ENCODE measurements around the gene BLCAP. TPM values are rescaled to one million over a fixed set of nuclear protein-coding genes. Genes with fewer than 3 reads are reported as not detected.
"Not testable (repeated sequence)": the region's sequence is repeated elsewhere in the genome, so short reads cannot be mapped to it uniquely, and the experiment has no call there.

BLCAP gene, protein sequence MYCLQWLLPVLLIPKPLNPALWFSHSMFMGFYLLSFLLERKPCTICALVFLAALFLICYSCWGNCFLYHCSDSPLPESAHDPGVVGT
- 51.9 TPM for total RNA-seq

DNA sequence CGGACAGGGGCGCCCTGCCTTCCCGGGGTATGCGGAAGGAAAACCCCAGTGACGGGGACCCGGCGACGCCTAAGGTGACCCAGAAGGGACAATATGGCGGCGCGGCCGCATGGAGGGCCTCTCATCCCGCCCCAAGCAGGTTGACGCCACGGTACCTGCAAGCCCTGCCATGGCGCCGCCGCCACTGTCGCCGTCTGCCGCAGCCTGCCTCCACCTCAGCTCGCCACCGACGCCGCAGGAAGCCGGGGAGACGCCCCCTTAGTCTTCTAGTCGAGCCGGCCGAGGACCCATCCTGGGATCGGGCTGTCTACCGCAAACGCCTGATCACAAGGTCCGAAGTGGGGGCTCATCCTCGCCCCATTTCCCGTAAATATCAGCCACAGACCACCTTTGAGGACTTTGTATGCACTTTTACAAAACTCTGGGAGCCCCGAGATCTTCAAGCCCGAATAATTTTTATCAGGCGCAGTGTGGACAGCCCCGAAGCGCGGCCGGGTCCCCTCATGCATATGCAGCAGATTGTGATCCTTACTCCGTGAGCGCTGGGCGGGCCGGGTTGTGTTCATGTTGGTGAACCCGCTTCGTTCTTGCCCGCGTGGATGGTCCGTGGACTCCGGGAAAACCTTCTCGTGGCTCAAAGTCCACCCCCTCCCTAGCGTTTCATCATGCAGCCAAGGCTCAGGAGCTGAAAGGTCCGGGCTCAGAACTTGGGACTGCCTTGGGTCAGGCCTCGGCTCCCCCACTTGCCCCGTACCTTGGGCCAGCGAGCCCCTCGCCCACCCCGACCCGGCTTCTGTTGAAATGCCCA is at the start of gene BLCAP:
BLCAP (minus strand) TSS at position 239 of the 808 bp plus-strand sequence. CDS start 8,702 bp downstream, outside the sequence.
- DNase-seq: peak; percentile 89

DNA sequence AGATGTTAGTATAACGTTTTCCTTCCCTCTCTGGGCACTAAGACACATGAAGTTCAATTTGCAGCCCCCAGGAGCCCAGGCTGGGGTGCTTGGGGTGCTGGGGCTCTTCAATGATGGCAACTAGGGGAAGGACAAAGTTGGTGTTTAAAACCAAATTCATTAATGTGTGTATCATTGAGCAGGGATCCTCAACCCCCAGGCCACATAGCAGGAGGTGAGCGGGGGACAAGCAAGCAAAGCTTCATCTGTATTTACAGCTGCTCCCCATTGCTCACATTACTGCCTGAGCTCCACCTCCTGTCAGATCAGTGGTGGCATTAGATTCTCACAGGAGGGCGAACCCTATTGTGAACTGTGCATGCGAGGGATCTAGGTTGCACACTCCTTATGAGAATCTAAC is 49.8 kb upstream of the BLCAP start:
- not testable (repeated sequence) for DNase-seq

GRCh38 chr20:37576911-37577310 is 49.2 kb upstream of the BLCAP start:
- DNase-seq: no peak

- no peak for DNase-seq
These were observed 48.2 kb upstream of the BLCAP start for GRCh38 chr20:37575884-37576283.

DNA sequence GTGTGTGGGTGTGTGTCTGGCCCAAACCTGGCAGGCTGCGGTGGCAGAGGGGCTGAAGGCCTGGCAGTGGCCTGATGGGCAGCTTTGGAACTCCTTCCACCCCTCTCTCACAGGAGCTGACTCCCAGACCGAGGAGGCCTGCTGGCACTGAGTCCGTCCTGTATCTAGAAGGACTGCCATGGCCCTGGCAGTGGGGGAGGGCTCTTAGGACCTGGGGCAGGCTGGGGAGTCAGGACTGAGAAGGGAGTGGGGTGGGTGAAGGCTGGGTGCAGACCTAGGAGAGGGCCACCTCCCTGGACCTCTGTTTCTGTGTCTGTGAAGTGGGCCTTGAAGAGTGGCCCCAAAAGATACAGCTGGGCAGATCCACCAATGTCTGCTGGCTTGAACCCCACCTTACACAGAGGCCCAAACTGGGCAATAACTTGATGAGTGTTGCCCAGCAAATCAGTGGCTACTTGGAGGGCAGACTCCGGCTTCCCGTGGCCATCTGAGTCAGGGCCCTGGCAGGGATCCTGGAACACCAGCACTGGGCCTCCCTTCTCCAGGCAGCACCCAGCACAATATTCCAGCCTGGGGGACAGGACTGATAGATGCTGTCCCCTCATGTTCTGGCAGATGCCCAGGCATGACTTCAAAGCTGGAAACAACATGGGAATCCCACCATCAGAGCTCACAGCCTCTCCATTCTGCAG is 46.7 kb upstream of the BLCAP start:
- DNase-seq: no peak

GRCh38 chr20:37573626-37574198 is 46.0 kb upstream of the BLCAP start:
- DNase-seq: no peak

- no peak for DNase-seq
These were observed 43.4 kb upstream of the BLCAP start for GRCh38 chr20:37571033-37571432.

DNA sequence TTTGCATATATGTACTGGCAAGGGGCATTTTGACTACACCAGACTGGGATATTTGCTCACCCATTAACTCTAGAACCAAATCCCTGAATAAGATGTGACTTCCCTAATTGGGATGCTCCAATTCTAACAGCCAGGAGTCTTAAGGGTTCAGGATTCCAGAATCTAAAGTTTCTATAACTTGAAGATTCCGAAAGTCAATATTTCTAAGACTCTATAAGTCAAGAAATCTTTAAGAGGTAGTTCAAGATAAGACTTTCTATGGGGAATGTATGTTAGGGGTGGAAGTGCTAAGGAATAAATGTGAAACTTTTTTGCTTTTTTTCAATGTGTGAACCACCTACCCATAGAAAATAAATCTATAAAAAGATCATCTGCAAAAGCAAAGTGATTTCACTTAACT is 42.7 kb upstream of the BLCAP start:
- DNase-seq: no peak

DNA sequence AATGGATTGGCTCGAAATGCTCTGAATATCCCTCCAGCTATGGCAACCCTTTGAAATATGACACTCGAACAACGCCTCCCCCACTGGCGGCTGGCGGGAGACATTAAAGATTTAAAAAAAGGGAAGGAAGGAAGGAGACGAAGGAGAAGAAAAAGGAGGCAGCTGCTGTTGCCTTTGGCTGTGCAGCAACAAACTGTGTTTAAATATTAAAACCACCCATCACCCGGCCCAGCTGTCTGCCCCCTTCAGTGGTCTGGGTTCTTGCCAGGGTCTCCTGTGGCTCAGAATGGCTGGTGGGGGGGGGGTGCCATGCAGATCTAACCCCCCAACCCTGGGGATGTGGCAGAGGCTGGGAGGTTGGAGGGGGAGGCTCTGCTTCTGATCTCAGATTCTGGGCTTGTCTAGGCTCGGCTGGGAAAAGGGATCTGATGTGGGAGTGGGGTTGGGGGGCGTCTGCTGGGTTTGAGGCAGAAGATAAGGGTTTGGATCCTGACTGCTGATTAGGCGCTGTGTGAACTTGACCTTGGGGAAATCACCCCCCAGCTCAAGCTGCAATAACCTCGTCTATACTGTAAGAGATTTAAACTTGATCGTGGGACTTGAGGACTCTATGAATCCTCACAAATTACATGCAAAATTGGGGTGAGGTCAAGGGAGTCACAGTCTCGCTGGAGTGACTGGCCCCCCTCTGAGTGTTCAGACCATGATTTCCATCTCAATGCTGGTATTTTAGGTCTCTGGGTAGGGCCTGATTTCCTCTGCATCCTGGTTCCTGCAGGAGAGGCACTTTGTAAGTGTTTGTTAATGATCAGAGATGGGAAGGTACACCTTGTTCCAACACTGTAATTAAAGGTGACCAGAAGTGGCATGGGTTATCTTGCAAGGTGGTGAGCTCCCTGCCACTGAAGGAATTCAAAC is 40.3 kb upstream of the BLCAP start:
- DNase-seq: no peak

DNA sequence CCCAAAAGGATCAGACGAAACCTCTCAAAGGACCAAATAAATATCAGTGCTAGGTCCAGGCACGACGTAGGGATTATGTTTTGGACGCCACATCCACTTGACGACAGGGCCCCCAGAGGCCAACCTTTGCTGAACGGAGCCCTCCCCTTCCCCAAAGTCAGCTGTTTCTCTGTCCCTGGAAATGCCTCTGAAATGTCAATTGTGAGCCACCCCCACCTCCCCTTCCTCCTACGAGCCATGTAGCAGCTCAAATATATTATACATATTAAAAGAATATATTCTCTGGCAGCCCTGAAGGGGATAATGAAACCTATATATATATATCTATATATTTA is 39.6 kb upstream of the BLCAP start:
- no peak for DNase-seq

- no peak for DNase-seq
These were observed 39.1 kb upstream of the BLCAP start for GRCh38 chr20:37566590-37567330.

DNA sequence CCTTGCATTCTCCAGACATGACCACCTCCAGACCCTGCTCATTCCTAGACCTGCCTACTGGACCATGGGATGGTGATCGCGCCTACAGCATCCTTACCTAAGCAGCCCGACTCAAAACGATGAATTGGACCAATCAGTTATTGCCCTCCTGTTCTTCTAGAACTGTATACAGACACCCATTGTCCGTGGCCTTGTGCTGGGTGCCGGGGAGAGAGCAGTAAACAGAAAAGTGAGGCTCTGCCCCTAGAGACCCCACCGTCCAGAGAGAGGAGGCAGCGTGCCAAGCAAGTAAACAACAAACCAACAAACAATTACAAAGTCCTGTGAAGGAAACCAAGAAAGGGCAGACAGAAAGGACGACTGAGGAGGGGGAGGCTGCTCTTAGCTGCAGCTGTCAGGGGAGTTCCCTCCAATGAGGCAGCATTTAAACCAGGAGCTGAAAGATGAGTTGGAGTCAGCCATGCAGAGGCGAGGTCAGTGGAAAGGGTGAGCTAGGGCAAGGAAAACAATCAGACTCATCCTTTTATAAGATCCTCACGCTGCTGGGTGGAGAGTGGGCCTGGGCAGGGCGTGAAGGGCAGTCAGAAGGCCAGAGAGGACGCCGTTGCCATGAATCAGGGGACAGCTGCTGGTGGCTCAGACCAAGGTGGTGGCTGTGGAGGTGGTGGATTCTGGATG is 37.6 kb upstream of the BLCAP start:
- DNase-seq: no peak

DNA sequence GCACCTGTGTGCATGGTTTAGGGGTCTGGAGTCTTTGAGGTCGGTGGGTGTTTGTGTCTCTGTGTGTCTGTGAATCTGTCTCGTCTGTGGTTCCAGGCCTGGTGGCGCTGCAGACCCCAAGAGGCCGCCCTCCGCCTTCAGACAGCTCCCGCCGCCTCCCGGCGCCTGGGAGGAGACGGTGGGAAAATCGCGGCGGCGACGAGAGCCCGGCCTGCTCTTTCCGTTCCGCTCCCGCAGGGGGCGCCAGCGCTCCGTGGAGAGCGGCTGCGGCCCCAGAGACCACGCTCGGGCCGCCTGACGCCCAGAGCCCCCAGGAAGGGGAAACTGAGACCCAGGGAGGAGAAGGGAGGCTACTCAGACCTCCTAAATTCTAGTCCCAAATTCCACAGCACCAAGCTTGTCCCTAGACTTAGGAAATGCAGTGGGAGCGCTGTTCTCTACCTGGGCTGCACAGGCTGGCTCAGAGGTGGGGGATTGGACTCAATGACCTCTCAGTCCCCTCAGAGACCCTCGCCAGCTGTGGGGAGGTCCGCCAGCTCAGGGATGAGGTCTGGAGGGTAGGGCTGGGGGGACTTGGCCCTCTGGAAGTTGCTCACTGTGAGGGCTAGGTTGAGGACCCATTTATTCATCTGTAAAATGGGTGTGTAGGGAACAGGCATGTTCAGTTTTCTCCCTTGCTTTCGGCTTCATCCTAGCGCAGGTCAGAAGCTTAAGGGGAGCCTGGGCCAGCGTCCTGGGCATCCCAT is 36.9 kb upstream of the BLCAP start:
- DNase-seq: no peak

DNA sequence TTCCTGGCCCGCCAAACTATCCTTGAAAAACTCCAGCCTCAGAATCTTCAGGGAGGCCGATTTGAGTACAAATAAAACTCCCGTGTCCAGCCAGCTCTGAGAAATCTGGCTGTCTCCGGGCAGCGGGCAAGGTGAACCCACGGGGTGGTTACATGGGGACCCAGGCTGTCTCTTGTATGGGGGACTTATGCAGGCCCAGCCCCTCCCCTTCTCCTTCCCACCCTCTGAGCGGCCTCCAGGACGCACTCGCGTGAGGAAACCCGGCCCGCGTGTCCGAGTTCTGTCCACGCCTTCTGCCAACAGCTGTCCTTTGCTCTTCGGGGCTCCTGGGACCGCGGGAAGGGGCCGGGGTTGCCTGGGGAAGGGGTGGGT is 36.3 kb upstream of the BLCAP start:
- no peak for DNase-seq

- no peak for DNase-seq
These were observed 35.2 kb upstream of the BLCAP start for GRCh38 chr20:37562695-37563480.

DNA sequence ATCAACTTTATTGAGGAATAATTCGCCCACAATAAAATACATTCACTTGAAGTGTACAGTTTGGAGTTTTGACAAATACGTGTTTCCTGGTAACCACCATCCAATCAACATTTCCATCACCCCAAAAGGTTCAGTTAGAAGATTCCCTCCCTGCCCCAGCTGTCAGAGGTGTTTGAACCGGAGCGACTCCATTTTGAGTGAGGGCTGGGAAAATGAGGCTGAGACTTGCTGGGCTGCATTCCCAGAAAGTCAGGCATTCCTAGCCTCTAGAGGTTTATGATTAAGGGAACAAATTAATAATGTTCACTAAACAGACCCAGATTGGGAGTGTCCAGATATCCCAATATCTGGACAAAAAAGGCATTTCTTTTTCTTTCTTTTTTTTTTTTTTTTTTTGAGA is 33.0 kb upstream of the BLCAP start:
- DNase-seq: no peak

DNA sequence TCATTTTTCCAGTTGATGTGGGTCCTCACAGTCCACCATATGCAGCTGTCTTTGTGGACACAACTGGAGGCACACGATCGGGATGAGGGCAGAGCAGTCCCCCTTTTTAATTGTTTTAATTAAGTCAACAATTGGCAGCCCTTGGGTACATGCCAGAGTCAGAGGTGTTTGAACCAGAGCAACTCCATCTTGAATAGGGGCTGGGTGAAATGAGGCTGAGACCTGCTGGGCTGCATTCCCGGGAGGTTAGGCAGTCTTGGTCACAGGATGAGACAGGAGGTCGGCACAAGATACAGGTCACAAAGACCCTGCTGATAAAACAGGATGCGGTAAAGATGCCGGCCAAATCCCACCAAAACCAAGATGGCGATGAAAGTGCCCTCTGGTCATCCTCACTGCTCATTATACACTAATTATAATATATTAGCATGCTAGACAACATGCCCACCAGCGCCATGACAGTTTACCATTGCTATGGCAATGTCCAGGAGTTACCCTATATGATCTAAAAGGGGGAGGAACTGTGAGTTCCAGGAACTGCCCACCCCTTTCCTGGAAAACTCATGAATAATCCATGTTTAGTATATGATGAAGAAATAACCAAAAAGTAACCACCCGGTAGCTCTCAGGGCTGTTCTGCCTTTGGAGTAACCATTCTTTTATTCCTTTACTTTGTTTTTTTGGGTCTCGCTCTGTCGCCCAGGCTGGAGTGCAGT is 31.8 kb upstream of the BLCAP start:
- no peak for DNase-seq

- DNase-seq: no peak
These were observed 31.1 kb upstream of the BLCAP start for GRCh38 chr20:37558779-37559178.

DNA sequence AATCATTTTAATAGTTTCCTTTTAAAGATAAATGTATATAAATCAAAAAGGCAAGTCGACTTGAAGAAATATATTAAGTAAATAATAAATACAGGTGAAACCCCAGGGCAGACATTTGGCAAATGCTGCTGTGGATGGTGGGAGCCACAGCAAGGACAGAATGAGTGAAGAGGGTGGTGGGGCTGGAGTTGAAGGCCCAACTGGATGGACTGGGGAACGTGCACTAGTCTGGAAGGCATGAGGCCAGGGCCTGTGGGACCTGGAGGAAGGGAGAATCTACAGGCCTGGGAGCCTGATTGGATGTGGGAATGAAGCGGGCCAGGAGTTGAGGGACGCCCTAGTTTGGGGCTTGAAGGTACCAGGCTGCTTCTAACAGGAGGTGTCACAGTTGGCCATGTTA is 30.6 kb upstream of the BLCAP start:
- no peak for DNase-seq

Data from skin of body (tissue), 2 donors.